MCF 10A (cell line): ENCODE data around the gene CDIP1. TPM values are rescaled to one million over a fixed set of nuclear protein-coding genes. Genes with fewer than 3 reads are reported as not detected.

Source experiments
- BruUV-seq: library from RNA; stranded (reverse); fragments of 400-500 nt; replicated peaks from 2 replicates; lab custom pipeline; 2021; lab: Mats Ljungman, UMichigan
- CTCF ChIA-PET: fragments of 300-600 bp; sonication (Branson Sonifier 250); formaldehyde crosslinking; extraction: SDS; loops from one replicate; lab custom pipeline; 2021; ENCODE audit warnings: antibody characterized with exemption, inconsistent platforms; lab: Yijun Ruan, JAX
- POLR2A ChIA-PET: fragments of 300-600, 350-650 bp; sonication (Branson Sonifier 250); formaldehyde crosslinking; extraction: SDS; loops from one replicate; lab custom pipeline; 2020; ENCODE audit warnings: antibody characterized with exemption, inconsistent platforms; lab: Yijun Ruan, JAX
- DNase-seq: peaks from one replicate; pipeline ENCODE4 v3.0.0-alpha.2; 2018; ENCODE audit not compliant: unreplicated experiment
- H3K27ac Mint-ChIP-seq: one replicate; pipeline ENCODE4 v1.8.0; 2022; ENCODE audit warnings: mild to moderate bottlenecking, low read depth, mixed read lengths; ENCODE audit not compliant: unreplicated experiment
- H3K27me3 Mint-ChIP-seq: one replicate; pipeline ENCODE4 v1.8.0; 2022; ENCODE audit warnings: mixed read lengths; ENCODE audit not compliant: insufficient read depth, unreplicated experiment
- H3K36me3 Mint-ChIP-seq: one replicate; pipeline ENCODE4 v1.8.0; 2022; ENCODE audit warnings: mild to moderate bottlenecking, moderate library complexity, mixed read lengths; ENCODE audit not compliant: insufficient read depth, unreplicated experiment
- H3K4me1 Mint-ChIP-seq: one replicate; pipeline ENCODE4 v1.8.0; 2022; ENCODE audit warnings: mixed read lengths; ENCODE audit not compliant: insufficient read depth, unreplicated experiment
- H3K4me3 Mint-ChIP-seq: one replicate; pipeline ENCODE4 v1.8.0; 2022; ENCODE audit warnings: mild to moderate bottlenecking, moderate library complexity, mixed read lengths; ENCODE audit not compliant: unreplicated experiment
- H3K9me3 Mint-ChIP-seq: one replicate; pipeline ENCODE4 v1.8.0; 2022; ENCODE audit warnings: mixed read lengths; ENCODE audit not compliant: unreplicated experiment
- intact Hi-C: fragments of 100-400 bp; cut with micrococcal nuclease; formaldehyde crosslinking; loops from 2 replicates; pipeline ENCODE4 v1.14.1; 2022
- total RNA-seq: library from RNA; stranded (reverse); gene quantifications from 2 replicates; pipeline ENCODE4 v1.2.3, GENCODE V29; 2022
- TF ChIP-seq, protein P1 (sequence below): fragments of 200-600 bp; IDR thresholded peaks from one replicate; pipeline ENCODE4 v1.8.0; 2022; ENCODE audit warnings: antibody characterized with exemption, mild to moderate bottlenecking; ENCODE audit not compliant: unreplicated experiment

The CDIP1 gene
- total RNA-seq, 1 experiment from 2014 or later, result 6.0 TPM

DNA sequence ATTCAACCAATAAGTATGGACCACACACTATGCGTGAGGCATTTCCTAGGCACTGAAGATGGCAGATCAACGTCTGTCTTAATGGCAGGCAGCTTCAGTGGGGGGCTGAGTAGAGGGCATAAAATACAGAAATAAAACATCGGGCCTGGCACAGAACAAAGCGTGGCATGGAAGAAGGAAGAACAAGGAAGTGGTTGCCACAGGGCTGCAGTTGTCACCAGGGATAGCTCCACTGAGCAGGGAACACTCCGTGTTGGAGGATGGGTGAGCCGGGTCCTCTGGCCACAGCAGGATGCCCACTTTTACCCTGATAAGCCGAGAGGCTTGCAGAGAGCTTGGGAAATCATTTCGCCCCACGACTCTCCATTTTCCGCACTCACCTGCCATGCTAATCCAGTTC lies 6.3 kb downstream of the CDIP1 start:
- Mint-ChIP-seq H3K27ac (no peak overlapping the region), H3K4me3 (no peak overlapping the region), H3K9me3 (no peaks in the 10 kb centered on the region), H3K36me3 (peaks cover 6% of the 10 kb centered on the region), H3K27me3 (no peaks in the 10 kb centered on the region), H3K4me1 (peaks cover 8% of the 10 kb centered on the region)
- no peak for DNase-seq
- ChIA-PET CTCF (interaction anchor here (0.6 to 1.6 kb wide), 4 partner anchors 10 to 424 kb away, joined by 3 to 4 read pairs (median 4); no protein-coding TSS in a partner anchor), POLR2A (no interaction called here)
- BruUV-seq, result no TSS peak
- TF ChIP-seq, protein P1, sequence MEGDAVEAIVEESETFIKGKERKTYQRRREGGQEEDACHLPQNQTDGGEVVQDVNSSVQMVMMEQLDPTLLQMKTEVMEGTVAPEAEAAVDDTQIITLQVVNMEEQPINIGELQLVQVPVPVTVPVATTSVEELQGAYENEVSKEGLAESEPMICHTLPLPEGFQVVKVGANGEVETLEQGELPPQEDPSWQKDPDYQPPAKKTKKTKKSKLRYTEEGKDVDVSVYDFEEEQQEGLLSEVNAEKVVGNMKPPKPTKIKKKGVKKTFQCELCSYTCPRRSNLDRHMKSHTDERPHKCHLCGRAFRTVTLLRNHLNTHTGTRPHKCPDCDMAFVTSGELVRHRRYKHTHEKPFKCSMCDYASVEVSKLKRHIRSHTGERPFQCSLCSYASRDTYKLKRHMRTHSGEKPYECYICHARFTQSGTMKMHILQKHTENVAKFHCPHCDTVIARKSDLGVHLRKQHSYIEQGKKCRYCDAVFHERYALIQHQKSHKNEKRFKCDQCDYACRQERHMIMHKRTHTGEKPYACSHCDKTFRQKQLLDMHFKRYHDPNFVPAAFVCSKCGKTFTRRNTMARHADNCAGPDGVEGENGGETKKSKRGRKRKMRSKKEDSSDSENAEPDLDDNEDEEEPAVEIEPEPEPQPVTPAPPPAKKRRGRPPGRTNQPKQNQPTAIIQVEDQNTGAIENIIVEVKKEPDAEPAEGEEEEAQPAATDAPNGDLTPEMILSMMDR, result no peak
- intact Hi-C loops, result no loop called here

GRCh38 chr16:4531811-4532210 lies 6.8 kb downstream of the CDIP1 start:
- TF ChIP-seq, protein P1, result no peak
- Mint-ChIP-seq H3K36me3 (peaks cover 6% of the 10 kb centered on the region), H3K9me3 (no peaks in the 10 kb centered on the region), H3K27ac (no peak overlapping the region), H3K4me3 (no peak overlapping the region), H3K27me3 (no peaks in the 10 kb centered on the region), H3K4me1 (peaks cover 8% of the 10 kb centered on the region)
- intact Hi-C loops, result no loop called here
- ChIA-PET POLR2A (no interaction called here), CTCF (interaction anchor here (1.1 to 1.6 kb wide), 2 partner anchors 9 to 14 kb away, joined by 4 read pairs; no protein-coding TSS in a partner anchor)
- DNase-seq, result no peak
- no TSS peak for BruUV-seq

DNA sequence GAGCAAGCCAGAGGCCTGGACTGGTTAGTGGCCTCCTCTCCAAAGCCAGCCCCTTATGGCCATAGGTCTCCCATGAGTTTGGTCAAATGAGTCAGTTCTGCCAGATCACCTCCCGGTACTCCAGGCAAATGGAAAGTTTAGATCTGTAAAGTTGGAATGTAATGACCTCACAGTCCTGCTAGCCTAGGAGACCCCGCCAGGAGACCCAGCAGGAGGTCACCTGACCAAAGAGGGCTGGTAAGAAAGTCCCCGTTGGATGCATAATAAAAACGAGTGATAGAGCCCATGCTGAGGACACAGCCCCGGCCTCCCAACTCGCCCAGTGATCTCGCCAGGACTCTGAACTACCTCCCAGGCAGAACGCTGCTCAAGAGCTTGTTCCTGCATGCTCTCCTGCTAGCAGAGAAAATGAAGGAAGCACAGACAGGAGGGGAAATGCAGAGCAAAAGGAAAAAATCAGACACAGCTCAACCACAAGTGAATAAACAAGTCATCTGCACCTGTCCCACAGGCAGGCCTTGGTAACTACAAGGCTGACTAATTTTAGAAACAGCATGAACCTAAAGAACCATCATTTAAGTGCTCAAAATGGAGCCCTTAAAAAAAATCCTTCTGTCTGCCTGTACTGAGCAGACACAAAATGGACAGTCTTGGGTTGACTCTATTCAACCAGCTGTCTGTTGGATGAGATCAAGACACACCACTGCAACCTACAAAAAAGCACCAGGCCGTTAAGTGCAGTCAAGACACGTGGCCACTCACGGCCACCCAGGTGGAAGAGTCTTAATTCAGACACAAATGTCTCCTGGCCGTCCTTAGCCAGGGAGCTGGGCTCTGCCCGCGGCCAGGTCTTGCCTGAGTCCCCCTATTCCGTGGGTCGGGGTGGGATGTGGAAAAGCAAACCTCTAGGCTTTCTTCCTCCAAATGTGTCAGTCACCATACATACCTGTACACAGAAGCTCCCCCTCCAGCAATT lies 9.2 kb downstream of the CDIP1 start:
- H3K4me1 Mint-ChIP-seq, result peaks cover 8% of the 10 kb centered on the region
- no peaks in the 10 kb centered on the region for H3K27me3 Mint-ChIP-seq
- H3K9me3 Mint-ChIP-seq, result no peaks in the 10 kb centered on the region
- TF ChIP-seq, protein P1, result peak; percentile 4
- no peak overlapping the region for H3K4me3 Mint-ChIP-seq
- intact Hi-C loops, result no loop called here
- no peak overlapping the region for H3K27ac Mint-ChIP-seq
- H3K36me3 Mint-ChIP-seq, result peaks cover 3% of the 10 kb centered on the region
- BruUV-seq, result no TSS peak
- CTCF ChIA-PET, result interaction anchor here (0.5 to 1.2 kb wide), 6 partner anchors 11 to 97 kb away, joined by 3 to 7 read pairs (median 4); no protein-coding TSS in a partner anchor
- no peak for DNase-seq
- POLR2A ChIA-PET, result no interaction called here

GRCh38 chr16:4525634-4526277 lies 12.8 kb downstream of the CDIP1 start:
- BruUV-seq, result no TSS peak
- POLR2A ChIA-PET, result no interaction called here
- H3K9me3 Mint-ChIP-seq, result no peaks in the 10 kb centered on the region
- H3K36me3 Mint-ChIP-seq, result no peaks in the 10 kb centered on the region
- no peak overlapping the region for H3K4me3 Mint-ChIP-seq
- no peak for DNase-seq
- CTCF ChIA-PET, result interaction anchor here (0.6 to 2.1 kb wide), 5 partner anchors 8 to 105 kb away, joined by 3 to 10 read pairs (median 4); no protein-coding TSS in a partner anchor
- no peak overlapping the region for H3K27ac Mint-ChIP-seq
- no peaks in the 10 kb centered on the region for H3K27me3 Mint-ChIP-seq
- intact Hi-C loops, result no loop called here
- TF ChIP-seq, protein P1, result no peak
- H3K4me1 Mint-ChIP-seq, result peaks cover 8% of the 10 kb centered on the region
